HuH-7 (cell line): ENCODE data around the gene OSBPL2.

ENCODE experiments used
- DNase-seq: peaks from one replicate; pipeline ENCODE4 v3.0.0; 2011; ENCODE audit warnings: low spot score

Gene OSBPL2

GRCh38 chr20:62313460-62314338 is 75.4 kb downstream of the OSBPL2 start:
- DNase-seq = no peak

GRCh38 chr20:62314339-62314638 is 76.0 kb downstream of the OSBPL2 start:
- DNase-seq = no peak

GRCh38 chr20:62314711-62315302 is 76.5 kb downstream of the OSBPL2 start:
- no peak for DNase-seq

- DNase-seq = no peak
Measured at GRCh38 chr20:62315773-62316172, 77.5 kb downstream of the OSBPL2 start.

- no peak for DNase-seq
Measured at GRCh38 chr20:62316331-62317166, 78.2 kb downstream of the OSBPL2 start.

GRCh38 chr20:62317167-62317655 is 78.9 kb downstream of the OSBPL2 start:
- DNase-seq = no peak

- no peak for DNase-seq
Measured at GRCh38 chr20:62318400-62319345, 80.4 kb downstream of the OSBPL2 start.

- DNase-seq = no peak
Measured at GRCh38 chr20:62319346-62319909, 81.1 kb downstream of the OSBPL2 start.

- DNase-seq = no peak
Measured at GRCh38 chr20:62320581-62321354, 82.4 kb downstream of the OSBPL2 start.

- peak; percentile 73 for DNase-seq
Measured at GRCh38 chr20:62321521-62321948, 83.2 kb downstream of the OSBPL2 start.

GRCh38 chr20:62321975-62322374 is 83.7 kb downstream of the OSBPL2 start:
- DNase-seq = no peak

GRCh38 chr20:62322492-62323041 is 84.2 kb downstream of the OSBPL2 start:
- DNase-seq = no peak

- no peak for DNase-seq
Measured at GRCh38 chr20:62323146-62323979, 85.0 kb downstream of the OSBPL2 start.

GRCh38 chr20:62323980-62324906 is 85.9 kb downstream of the OSBPL2 start:
- no peak for DNase-seq

- DNase-seq = no peak
Measured at GRCh38 chr20:62325172-62325905, 87.0 kb downstream of the OSBPL2 start.

GRCh38 chr20:62326559-62326958 is 88.2 kb downstream of the OSBPL2 start:
- DNase-seq = no peak
